Peyer's patch (tissue), 4 donors: Measurements from ENCODE around the gene DNAJB1. TPM values are rescaled to one million over a fixed set of nuclear protein-coding genes. Genes with fewer than 3 reads are reported as not detected.
A peak's percentile ranks its signal among the peaks of the same experiment; 100 is the strongest.

Experiments
- DNase-seq, 3 donors: peaks; one replicate each; pipeline ENCODE4 v3.0.0-alpha.2; 2017 to 2019
- H3K27ac ChIP-seq, 4 donors: fragments of 200-600 bp; sonication (generic); one replicate each; pipeline ENCODE4 v1.5.1; 2016 to 2019
- H3K27me3 ChIP-seq, 2 donors: fragments of 200-600 bp; sonication (generic); one replicate each; pipeline ENCODE4 v1.5.1; 2019
- H3K36me3 ChIP-seq, 3 donors: fragments of 200-600 bp; sonication (generic); one replicate each; pipeline ENCODE4 v1.5.1; 2016 to 2019
- H3K4me1 ChIP-seq, 4 donors: fragments of 200-600 bp; sonication (generic); one replicate each; pipeline ENCODE4 v1.5.1; 2016 to 2019
- H3K4me3 ChIP-seq, 4 donors: fragments of 200-600 bp; sonication (generic); 1 replicate in 3 of 4; 2 replicates in 1 of 4; pipeline ENCODE4 v1.5.1; 2016 to 2019; ENCODE audit warnings: mild to moderate bottlenecking in 1 of 4
- H3K9me3 ChIP-seq, 4 donors: fragments of 200-600 bp; sonication (generic); one replicate each; pipeline ENCODE4 v1.5.1; 2016 to 2019; ENCODE audit warnings: mild to moderate bottlenecking in 1 of 4
- CTCF ChIP-seq, 6 experiments: fragments of 450-650 bp in 4 of 6; fragments of 200-600 bp in 2 of 6; sonication (generic) in 1 of 6; IDR thresholded peaks; one replicate each; pipeline ENCODE4 v1.5.1; 2017 to 2019; ENCODE audit warnings: antibody characterized with exemption in 6 of 6, mild to moderate bottlenecking in 3 of 6, moderate library complexity in 1 of 6
- POLR2A ChIP-seq, 2 donors: fragments of 450-650 bp; IDR thresholded peaks; one replicate each; pipeline ENCODE4 v1.5.1; 2017; ENCODE audit warnings: antibody characterized with exemption in 2 of 2, mild to moderate bottlenecking in 2 of 2, moderate library complexity in 2 of 2
- total RNA-seq, 4 donors: library from RNA; depleted of rRNA; stranded (reverse); fragments of >200 nt; gene quantifications; one replicate each; pipeline ENCODE4 v1.1.0, GENCODE V29; 2016

The DNAJB1 gene
- total RNA-seq, 4 donors from 2014 or later = 34.5 to 60.2 (median 54.1) TPM

GRCh38 chr19:14525729-14526128, 7.5 kb upstream of the DNAJB1 start:
- no peak overlapping the region for H3K4me3 ChIP-seq
- H3K36me3 ChIP-seq = no peaks in the 10 kb centered on the region
- no peaks in the 10 kb centered on the region for H3K27me3 ChIP-seq
- TF ChIP-seq CTCF (IDR thresholded peaks at IDR 0.05) (no peak), POLR2A (IDR thresholded peaks at IDR 0.05) (no peak)
- DNase-seq = no peak
- peaks cover 0 to 19% (median 5%) of the 10 kb centered on the region in 4 donors for H3K4me1 ChIP-seq
- no peaks in the 10 kb centered on the region for H3K9me3 ChIP-seq
- no peak overlapping the region for H3K27ac ChIP-seq

GRCh38 chr19:14520543-14520942, 2.3 kb upstream of the DNAJB1 start:
- no peak for TF ChIP-seq CTCF (IDR thresholded peaks at IDR 0.05)
- no peak for TF ChIP-seq POLR2A (IDR thresholded peaks at IDR 0.05)
- H3K27ac ChIP-seq = no peak overlapping the region

GRCh38 chr19:14519860-14520407, 1.7 kb upstream of the DNAJB1 start:
- peaks cover 0 to 14% (median 0%) of the 10 kb centered on the region in 3 donors for H3K36me3 ChIP-seq
- peaks cover 0 to 38% (median 18%) of the 10 kb centered on the region in 4 donors for H3K4me1 ChIP-seq
- no peaks in the 10 kb centered on the region for H3K27me3 ChIP-seq
- no peak overlapping the region for H3K4me3 ChIP-seq
- peak overlapping the region; percentile 3 to 99 (median 17) for H3K27ac ChIP-seq
- no peak for DNase-seq
- no peak for TF ChIP-seq POLR2A (IDR thresholded peaks at IDR 0.05)
- no peak for TF ChIP-seq CTCF (IDR thresholded peaks at IDR 0.05)
- H3K9me3 ChIP-seq = no peaks in the 10 kb centered on the region

More at GRCh38 chr19:14520543-14520942, 2.3 kb upstream of the DNAJB1 start:
- H3K4me3 ChIP-seq = no peak overlapping the region
- H3K4me1 ChIP-seq = peaks cover 0 to 32% (median 15%) of the 10 kb centered on the region in 4 donors
- no peaks in the 10 kb centered on the region for H3K27me3 ChIP-seq
- no peaks in the 10 kb centered on the region for H3K9me3 ChIP-seq
- peaks cover 0 to 8% (median 0%) of the 10 kb centered on the region in 3 donors for H3K36me3 ChIP-seq
- DNase-seq = no peak

- H3K4me3 ChIP-seq = peak overlapping the region in 2 of 4 donors; percentile 31 to 97
- peaks cover 0 to 44% (median 18%) of the 10 kb centered on the region in 4 donors for H3K4me1 ChIP-seq
- H3K9me3 ChIP-seq = no peaks in the 10 kb centered on the region
- TF ChIP-seq POLR2A (IDR thresholded peaks at IDR 0.05) = no peak
- no peak for TF ChIP-seq CTCF (IDR thresholded peaks at IDR 0.05)
- DNase-seq = no peak
- peaks cover 0 to 20% (median 0%) of the 10 kb centered on the region in 3 donors for H3K36me3 ChIP-seq
- H3K27ac ChIP-seq = peak overlapping the region; percentile 99 to 100 (median 100)
- no peaks in the 10 kb centered on the region for H3K27me3 ChIP-seq
These were observed 1.2 kb upstream of the DNAJB1 start for GRCh38 chr19:14519245-14519859.

- Histone ChIP-seq H3K36me3 (peaks cover 0 to 31% (median 0%) of the 10 kb centered on the region in 3 donors), H3K9me3 (no peaks in the 10 kb centered on the region), H3K27ac (peak overlapping the region; percentile 99 to 100 (median 100)), H3K4me1 (peaks cover 0 to 44% (median 18%) of the 10 kb centered on the region in 4 donors), H3K4me3 (peak overlapping the region; percentile 72 to 100 (median 92)), H3K27me3 (no peaks in the 10 kb centered on the region)
- DNase-seq = peak in 1 of 3 donors; percentile 56
- TF ChIP-seq POLR2A (IDR thresholded peaks at IDR 0.05) (no peak), CTCF (IDR thresholded peaks at IDR 0.05) (no peak)
These were observed 754 bp downstream of the DNAJB1 start for GRCh38 chr19:14517446-14517839.
